Measurements from ENCODE around the gene USP17L30. TPM values are rescaled to one million over a fixed set of nuclear protein-coding genes. Genes with fewer than 3 reads are reported as not detected.
A peak's percentile ranks its signal among the peaks of the same experiment; 100 is the strongest.
"Not testable (repeated sequence)": the region's sequence is repeated elsewhere in the genome, so short reads cannot be mapped to it uniquely, and the experiment has no call there.

Gene USP17L30
- total RNA-seq (2014; rRNA removed): not detected in 2 replicates
- not detected for polyA plus RNA-seq (2012)

- DNase-seq (ENCODE audit: low read depth): not testable (repeated sequence)
These were observed at the start of gene USP17L30 for GRCh38 chr4:9362829-9363228. Gene USP17L30 (plus strand): TSS chr4:9363129. CDS start chr4:9363129, 0 bp downstream.

GRCh38 chr4:9324191-9324590 is 38.7 kb upstream of the USP17L30 start:
- not testable (repeated sequence) for DNase-seq (ENCODE audit: low read depth)

DNA sequence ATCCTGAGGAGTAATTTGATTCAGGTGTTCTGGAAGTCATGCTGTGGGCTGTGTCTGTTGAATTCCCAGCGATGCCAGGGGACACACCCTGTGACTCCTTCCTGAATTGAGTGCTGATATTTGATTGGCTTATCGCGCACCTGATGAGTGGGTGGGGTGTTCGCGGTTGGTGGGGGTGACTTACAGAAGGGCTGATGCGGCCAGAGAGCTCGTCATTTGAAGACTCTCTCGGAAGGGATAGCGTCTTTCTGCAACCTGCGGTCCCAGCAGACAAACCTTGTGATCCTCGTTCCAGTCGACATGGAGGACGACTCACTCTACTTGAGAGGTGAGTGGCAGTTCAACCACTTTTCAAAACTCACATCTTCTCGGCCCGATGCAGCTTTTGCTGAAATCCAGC is 38.1 kb upstream of the USP17L30 start, which contains the start of gene USP17L24:
Gene USP17L24, plus strand, starts transcription at position 301 of the 400 bp plus-strand sequence. Its CDS starts 0 bp downstream, at position 301.
- DNase-seq (ENCODE audit: low read depth): not testable (repeated sequence)

DNA sequence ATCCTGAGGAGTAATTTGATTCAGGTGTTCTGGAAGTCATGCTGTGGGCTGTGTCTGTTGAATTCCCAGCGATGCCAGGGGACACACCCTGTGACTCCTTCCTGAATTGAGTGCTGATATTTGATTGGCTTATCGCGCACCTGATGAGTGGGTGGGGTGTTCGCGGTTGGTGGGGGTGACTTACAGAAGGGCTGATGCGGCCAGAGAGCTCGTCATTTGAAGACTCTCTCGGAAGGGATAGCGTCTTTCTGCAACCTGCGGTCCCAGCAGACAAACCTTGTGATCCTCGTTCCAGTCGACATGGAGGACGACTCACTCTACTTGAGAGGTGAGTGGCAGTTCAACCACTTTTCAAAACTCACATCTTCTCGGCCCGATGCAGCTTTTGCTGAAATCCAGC is 33.3 kb upstream of the USP17L30 start, which contains the start of gene USP17L25:
Gene USP17L25, plus strand, starts transcription at position 301 of the 400 bp plus-strand sequence. Its CDS starts 0 bp downstream, at position 301.
- not testable (repeated sequence) for DNase-seq (ENCODE audit: low read depth)

DNA sequence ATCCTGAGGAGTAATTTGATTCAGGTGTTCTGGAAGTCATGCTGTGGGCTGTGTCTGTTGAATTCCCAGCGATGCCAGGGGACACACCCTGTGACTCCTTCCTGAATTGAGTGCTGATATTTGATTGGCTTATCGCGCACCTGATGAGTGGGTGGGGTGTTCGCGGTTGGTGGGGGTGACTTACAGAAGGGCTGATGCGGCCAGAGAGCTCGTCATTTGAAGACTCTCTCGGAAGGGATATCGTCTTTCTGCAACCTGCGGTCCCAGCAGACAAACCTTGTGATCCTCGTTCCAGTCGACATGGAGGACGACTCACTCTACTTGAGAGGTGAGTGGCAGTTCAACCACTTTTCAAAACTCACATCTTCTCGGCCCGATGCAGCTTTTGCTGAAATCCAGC is 28.6 kb upstream of the USP17L30 start, which contains the start of gene USP17L26:
Gene USP17L26, plus strand, starts transcription at position 301 of the 400 bp plus-strand sequence. Its CDS starts 0 bp downstream, at position 301.
- not testable (repeated sequence) for DNase-seq (ENCODE audit: low read depth)

GRCh38 chr4:9339103-9339502 is 23.8 kb upstream of the USP17L30 start, which contains the start of gene USP17L5:
Gene USP17L5 (plus strand): TSS chr4:9339403. CDS start chr4:9339403, 0 bp downstream.
- DNase-seq (ENCODE audit: low read depth): not testable (repeated sequence)

DNA sequence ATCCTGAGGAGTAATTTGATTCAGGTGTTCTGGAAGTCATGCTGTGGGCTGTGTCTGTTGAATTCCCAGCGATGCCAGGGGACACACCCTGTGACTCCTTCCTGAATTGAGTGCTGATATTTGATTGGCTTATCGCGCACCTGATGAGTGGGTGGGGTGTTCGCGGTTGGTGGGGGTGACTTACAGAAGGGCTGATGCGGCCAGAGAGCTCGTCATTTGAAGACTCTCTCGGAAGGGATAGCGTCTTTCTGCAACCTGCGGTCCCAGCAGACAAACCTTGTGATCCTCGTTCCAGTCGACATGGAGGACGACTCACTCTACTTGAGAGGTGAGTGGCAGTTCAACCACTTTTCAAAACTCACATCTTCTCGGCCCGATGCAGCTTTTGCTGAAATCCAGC is 19.1 kb upstream of the USP17L30 start, which contains the start of gene USP17L27:
Gene USP17L27, plus strand, starts transcription at position 301 of the 400 bp plus-strand sequence. Its CDS starts 0 bp downstream, at position 301.
- not testable (repeated sequence) for DNase-seq (ENCODE audit: low read depth)

GRCh38 chr4:9348593-9348992 is 14.3 kb upstream of the USP17L30 start, which contains the start of gene USP17L28:
Gene USP17L28 (plus strand): TSS chr4:9348893. CDS start chr4:9348893, 0 bp downstream.
- not testable (repeated sequence) for DNase-seq (ENCODE audit: low read depth)

DNA sequence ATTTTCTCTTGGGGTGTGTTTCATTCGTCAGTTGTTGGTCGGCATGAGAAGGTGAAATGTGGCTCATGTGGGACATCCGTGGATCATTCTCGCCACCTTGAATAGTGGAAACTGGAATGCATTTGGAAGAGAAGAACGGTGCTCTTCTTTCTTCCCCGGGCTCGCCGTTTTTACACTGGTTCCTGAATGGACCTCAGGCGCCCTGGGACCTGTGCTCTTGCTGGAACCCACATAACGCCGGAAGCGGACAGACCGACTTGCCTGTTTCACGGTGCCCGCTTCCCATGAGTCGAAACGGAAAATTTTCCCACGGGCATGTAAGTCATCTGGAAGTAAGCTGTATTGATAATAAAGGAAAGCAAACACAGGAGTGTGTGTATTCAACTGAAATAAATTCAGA is 12.1 kb upstream of the USP17L30 start:
- not testable (repeated sequence) for DNase-seq (ENCODE audit: low read depth)

- not testable (repeated sequence) for DNase-seq (ENCODE audit: low read depth)
These were observed 9.6 kb upstream of the USP17L30 start, which contains the start of gene USP17L29 for GRCh38 chr4:9353338-9353737. Gene USP17L29 (plus strand): TSS chr4:9353638. CDS start chr4:9353638, 0 bp downstream.

DNA sequence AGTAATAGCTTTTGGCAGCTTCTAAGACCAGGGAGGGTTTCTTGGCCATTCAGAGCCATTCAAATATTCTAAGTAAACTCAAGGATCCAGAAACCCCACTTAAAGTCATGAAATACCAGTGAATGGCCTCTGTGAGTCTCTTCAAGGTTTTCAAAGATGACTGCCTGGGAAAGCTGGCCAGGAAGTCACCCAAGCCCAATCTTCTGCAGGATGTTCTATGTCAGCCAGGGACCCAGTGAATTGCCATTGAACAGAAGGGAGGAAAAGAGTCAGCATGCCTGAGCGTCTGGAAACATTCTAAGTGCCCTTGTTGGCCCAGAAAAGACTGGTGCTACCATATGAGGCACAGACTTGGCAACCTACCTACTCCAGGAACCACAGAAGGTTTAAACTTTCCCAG is 17.0 kb downstream of the USP17L30 start:
- not testable (repeated sequence) for DNase-seq (ENCODE audit: low read depth)

DNA sequence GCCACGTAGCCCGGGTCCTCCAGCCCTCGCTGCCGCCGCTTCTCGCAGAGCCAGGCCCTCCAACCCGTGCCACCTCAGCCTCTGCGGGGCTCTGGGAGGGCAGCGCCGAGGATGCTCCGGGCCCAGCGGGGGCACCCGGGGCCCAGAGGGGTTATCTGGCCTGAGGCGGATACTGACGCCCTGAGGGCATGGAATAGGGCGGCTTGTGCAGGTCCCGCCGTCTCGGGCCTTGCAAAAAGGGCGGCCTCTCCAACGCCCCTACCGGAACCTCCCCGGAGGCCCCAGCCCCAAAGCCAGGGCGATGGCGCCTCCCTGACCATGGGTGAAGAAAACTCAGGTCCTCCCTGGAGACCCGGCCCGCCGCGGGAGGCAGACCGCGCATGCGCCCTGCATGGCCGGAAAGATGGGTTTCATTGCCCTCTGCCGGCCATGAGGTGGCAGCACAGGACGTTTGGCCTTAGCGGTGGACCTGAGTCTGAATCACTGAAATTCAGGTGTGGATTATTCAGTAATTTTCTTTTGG is 18.1 kb downstream of the USP17L30 start:
- DNase-seq (ENCODE audit: low read depth): not testable (repeated sequence)

DNA sequence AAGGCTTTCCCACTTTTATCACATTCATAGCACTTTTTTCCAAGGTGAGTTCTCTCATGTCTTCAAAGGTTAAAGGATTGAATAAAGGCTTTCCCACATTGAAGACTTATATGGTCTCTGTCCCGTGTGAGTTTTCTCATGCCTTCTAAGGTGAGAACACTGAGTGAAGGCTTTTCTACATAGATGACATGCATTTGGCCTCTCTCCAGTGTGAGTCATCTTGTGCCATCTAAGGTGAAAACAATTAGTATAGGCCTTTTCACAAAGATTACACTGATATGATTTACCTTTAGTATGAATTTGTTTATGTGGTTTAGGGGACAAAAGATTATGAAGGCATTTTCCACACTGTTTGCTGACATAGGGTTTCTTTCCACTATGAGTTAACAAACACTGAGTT is 21.2 kb downstream of the USP17L30 start:
- DNase-seq (ENCODE audit: low read depth): no peak

- DNase-seq (ENCODE audit: low read depth): peak; percentile 2
These were observed 26.1 kb downstream of the USP17L30 start for GRCh38 chr4:9389001-9389400.

GRCh38 chr4:9405774-9406173 is 42.8 kb downstream of the USP17L30 start:
- DNase-seq (ENCODE audit: low read depth): not testable (repeated sequence)

DNA sequence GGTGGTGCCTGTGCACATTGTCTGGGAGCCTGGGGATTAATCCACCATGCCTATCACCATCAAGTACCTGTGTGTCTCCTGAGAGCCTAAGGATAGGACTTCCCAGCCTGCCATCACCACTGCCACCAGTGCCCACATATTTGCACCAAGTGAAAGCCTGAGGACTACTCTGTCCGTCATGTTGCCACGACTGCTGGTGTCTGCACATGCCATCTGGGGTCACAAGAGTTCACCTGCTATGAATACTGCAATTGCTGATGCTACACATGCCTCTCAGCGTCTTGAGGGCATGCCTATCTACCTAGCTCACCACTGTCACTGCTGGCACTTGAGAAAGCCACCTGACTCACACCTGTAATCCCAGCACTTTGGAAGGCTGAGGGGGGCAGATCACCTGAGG is 43.6 kb downstream of the USP17L30 start:
- not testable (repeated sequence) for DNase-seq (ENCODE audit: low read depth)

GRCh38 chr4:9409793-9410192 is 46.9 kb downstream of the USP17L30 start:
- no peak for DNase-seq (ENCODE audit: low read depth)

Other genes starting within 250 kb of the USP17L30 start
- not detected in 2 replicates for gene FAM90A26, start 192.7 kb upstream of the USP17L30 start, total RNA-seq (2014; rRNA removed)
- gene USP17L10, start 152.5 kb upstream of the USP17L30 start, total RNA-seq (2014; rRNA removed): not detected in 2 replicates
- gene USP17L11, start 147.7 kb upstream of the USP17L30 start, total RNA-seq (2014; rRNA removed): not detected in 2 replicates
- not detected in 2 replicates for gene USP17L12, start 143.0 kb upstream of the USP17L30 start, total RNA-seq (2014; rRNA removed)
- not detected in 2 replicates for gene USP17L13, start 138.2 kb upstream of the USP17L30 start, total RNA-seq (2014; rRNA removed)
- not detected in 2 replicates for gene USP17L15, start 128.7 kb upstream of the USP17L30 start, total RNA-seq (2014; rRNA removed)
- gene USP17L17, start 119.2 kb upstream of the USP17L30 start, total RNA-seq (2014; rRNA removed): not detected in 2 replicates
- not detected in 2 replicates for gene USP17L18, start 114.5 kb upstream of the USP17L30 start, total RNA-seq (2014; rRNA removed)
- gene USP17L19, start 109.8 kb upstream of the USP17L30 start, total RNA-seq (2014; rRNA removed): not detected in 2 replicates
- gene USP17L20, start 105.0 kb upstream of the USP17L30 start, total RNA-seq (2014; rRNA removed): not detected in 2 replicates
- gene USP17L21, start 100.3 kb upstream of the USP17L30 start, total RNA-seq (2014; rRNA removed): not detected in 2 replicates
- gene USP17L22, start 95.5 kb upstream of the USP17L30 start, total RNA-seq (2014; rRNA removed): not detected in 2 replicates
- gene USP17L24, start 38.0 kb upstream of the USP17L30 start, total RNA-seq (2014; rRNA removed): not detected in 2 replicates
- not detected in 2 replicates for gene USP17L25, start 33.2 kb upstream of the USP17L30 start, total RNA-seq (2014; rRNA removed)
- gene USP17L26, start 28.5 kb upstream of the USP17L30 start, total RNA-seq (2014; rRNA removed): not detected in 2 replicates
- not detected in 2 replicates for gene USP17L5, start 23.7 kb upstream of the USP17L30 start, total RNA-seq (2014; rRNA removed)
- not detected in 2 replicates for gene USP17L27, start 19.0 kb upstream of the USP17L30 start, total RNA-seq (2014; rRNA removed)
- not detected in 2 replicates for gene USP17L28, start 14.2 kb upstream of the USP17L30 start, total RNA-seq (2014; rRNA removed)
- not detected in 2 replicates for gene USP17L29, start 9.5 kb upstream of the USP17L30 start, total RNA-seq (2014; rRNA removed)
- gene DEFB131A, start 81.3 kb downstream of the USP17L30 start, total RNA-seq (2014; rRNA removed): not detected in 2 replicates

Data from LHCN-M2 (cell line).